ENCODE measurements around the gene GBA3. TPM values are rescaled to one million over a fixed set of nuclear protein-coding genes. Genes with fewer than 3 reads are reported as not detected.

The GBA3 gene
- polyA plus RNA-seq, 1 experiment, result not detected

DNA sequence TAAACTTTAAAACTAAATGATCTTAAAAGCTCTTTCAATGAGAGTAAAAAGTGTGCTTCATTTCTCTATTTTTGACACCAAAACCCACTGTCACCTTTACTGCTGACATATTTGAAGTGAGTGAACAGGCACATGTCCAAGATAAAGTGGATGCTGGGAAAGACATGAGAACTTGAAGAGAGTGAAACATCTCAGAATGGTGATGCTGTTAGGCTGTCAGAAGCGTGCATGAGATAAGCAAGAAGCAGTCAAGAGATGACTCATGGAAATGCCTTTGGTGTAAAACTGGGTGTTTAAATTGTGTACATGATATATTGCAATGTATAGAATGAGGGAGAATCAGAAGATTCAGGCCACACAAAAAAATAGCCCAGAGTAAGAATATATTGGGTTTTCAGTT is 21.8 kb upstream of the GBA3 start:
- ChIA-PET CTCF (interaction anchor here (0.5 to 1.0 kb wide), 2 partner anchors 9 to 880 kb away, joined by 3 read pairs; no protein-coding TSS in a partner anchor), POLR2A (no interaction called here)
- TF ChIP-seq, protein P1, sequence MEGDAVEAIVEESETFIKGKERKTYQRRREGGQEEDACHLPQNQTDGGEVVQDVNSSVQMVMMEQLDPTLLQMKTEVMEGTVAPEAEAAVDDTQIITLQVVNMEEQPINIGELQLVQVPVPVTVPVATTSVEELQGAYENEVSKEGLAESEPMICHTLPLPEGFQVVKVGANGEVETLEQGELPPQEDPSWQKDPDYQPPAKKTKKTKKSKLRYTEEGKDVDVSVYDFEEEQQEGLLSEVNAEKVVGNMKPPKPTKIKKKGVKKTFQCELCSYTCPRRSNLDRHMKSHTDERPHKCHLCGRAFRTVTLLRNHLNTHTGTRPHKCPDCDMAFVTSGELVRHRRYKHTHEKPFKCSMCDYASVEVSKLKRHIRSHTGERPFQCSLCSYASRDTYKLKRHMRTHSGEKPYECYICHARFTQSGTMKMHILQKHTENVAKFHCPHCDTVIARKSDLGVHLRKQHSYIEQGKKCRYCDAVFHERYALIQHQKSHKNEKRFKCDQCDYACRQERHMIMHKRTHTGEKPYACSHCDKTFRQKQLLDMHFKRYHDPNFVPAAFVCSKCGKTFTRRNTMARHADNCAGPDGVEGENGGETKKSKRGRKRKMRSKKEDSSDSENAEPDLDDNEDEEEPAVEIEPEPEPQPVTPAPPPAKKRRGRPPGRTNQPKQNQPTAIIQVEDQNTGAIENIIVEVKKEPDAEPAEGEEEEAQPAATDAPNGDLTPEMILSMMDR (IDR thresholded peaks at IDR 0.05; ENCODE audit: insufficient read depth, low read depth, low read length), result no peak
- no peak overlapping the region for H3K4me3 ChIP-seq (ENCODE audit: low read depth, low read length)
- no peaks in the 10 kb centered on the region for H3K27me3 ChIP-seq (ENCODE audit: control insufficient read depth, insufficient read depth, low read length)
- DNase-seq (ENCODE audit: low read depth), result no peak
- H3K36me3 ChIP-seq (ENCODE audit: control insufficient read depth, insufficient read depth, low read length), result no peaks in the 10 kb centered on the region

DNA sequence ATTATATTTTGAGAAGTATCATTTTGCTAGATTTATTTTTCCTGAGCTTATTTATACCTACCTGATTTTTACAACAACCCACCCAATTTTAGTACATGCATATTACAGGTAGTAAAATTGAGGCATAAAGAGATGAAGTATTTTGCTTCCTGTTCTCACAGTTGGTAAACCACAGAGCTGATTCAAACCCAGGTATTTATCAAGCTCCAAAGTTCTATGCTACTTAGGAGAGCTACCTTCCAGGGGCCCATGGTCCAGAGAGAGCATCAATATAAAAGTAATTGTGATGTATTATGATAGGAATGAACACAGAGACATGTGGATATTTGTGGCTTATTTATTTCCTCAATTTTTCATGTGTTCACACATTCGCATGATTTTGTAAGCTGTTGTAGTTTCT is 20.2 kb upstream of the GBA3 start:
- H3K27me3 ChIP-seq (ENCODE audit: control insufficient read depth, insufficient read depth, low read length), result no peaks in the 10 kb centered on the region
- H3K4me3 ChIP-seq (ENCODE audit: low read depth, low read length), result no peak overlapping the region
- no peaks in the 10 kb centered on the region for H3K36me3 ChIP-seq (ENCODE audit: control insufficient read depth, insufficient read depth, low read length)
- ChIA-PET CTCF (interaction anchor here (0.7 kb wide), 1 partner anchor 161 kb away, joined by 3 read pairs; no protein-coding TSS in a partner anchor), POLR2A (interaction anchor here (0.6 kb wide), 1 partner anchor 188 kb away, joined by 3 read pairs; no protein-coding TSS in a partner anchor)
- TF ChIP-seq, protein P1 (IDR thresholded peaks at IDR 0.05; ENCODE audit: insufficient read depth, low read depth, low read length), result no peak
- DNase-seq (ENCODE audit: low read depth), result no peak

DNA sequence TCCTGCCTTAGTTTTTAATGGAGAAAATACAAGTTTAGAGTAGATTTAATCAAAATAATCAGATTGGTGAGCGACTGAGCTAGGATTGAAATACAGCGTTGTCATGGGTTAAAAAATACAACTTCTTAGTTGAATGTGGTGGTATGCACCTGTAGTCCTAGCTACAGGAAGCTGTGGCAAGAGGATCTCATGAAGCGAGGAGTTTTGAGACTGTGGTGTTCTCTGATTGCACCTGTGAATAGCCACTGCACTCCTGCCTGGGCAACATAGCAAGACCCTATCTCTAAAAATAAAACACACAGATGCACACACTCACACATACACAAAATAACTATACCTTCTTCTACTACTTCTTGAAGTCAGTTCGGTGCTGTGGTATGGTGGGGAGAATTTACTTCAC is 19.8 kb upstream of the GBA3 start:
- ChIA-PET POLR2A (interaction anchor here (0.6 kb wide), 1 partner anchor 188 kb away, joined by 3 read pairs; no protein-coding TSS in a partner anchor), CTCF (no interaction called here)
- no peak overlapping the region for H3K4me3 ChIP-seq (ENCODE audit: low read depth, low read length)
- TF ChIP-seq, protein P1 (IDR thresholded peaks at IDR 0.05; ENCODE audit: insufficient read depth, low read depth, low read length), result no peak
- no peak for DNase-seq (ENCODE audit: low read depth)
- H3K36me3 ChIP-seq (ENCODE audit: control insufficient read depth, insufficient read depth, low read length), result no peaks in the 10 kb centered on the region
- no peaks in the 10 kb centered on the region for H3K27me3 ChIP-seq (ENCODE audit: control insufficient read depth, insufficient read depth, low read length)

DNA sequence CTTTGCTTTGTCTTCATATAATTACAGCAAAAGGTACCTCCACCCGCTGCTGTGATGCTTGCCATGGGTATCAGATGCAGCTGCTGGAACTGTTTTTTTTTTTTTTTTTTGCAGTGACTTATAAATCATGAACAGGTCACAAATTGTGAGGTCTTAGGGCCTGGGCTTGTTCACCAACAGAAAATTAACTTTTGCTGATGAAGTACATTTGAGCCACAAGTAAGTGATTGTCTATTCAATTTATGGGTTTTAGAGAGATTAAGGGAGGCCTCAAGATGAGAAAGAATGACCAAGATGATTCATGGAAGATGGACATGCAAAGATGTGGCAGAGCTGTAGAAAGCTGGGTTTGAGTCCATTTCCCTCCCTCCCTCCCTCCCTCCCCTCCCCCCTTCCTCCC is 18.0 kb upstream of the GBA3 start:
- ChIA-PET POLR2A (no interaction called here), CTCF (no interaction called here)
- H3K4me3 ChIP-seq (ENCODE audit: low read depth, low read length), result no peak overlapping the region
- no peak for DNase-seq (ENCODE audit: low read depth)
- no peaks in the 10 kb centered on the region for H3K27me3 ChIP-seq (ENCODE audit: control insufficient read depth, insufficient read depth, low read length)
- H3K36me3 ChIP-seq (ENCODE audit: control insufficient read depth, insufficient read depth, low read length), result no peaks in the 10 kb centered on the region
- TF ChIP-seq, protein P1 (IDR thresholded peaks at IDR 0.05; ENCODE audit: insufficient read depth, low read depth, low read length), result no peak

DNA sequence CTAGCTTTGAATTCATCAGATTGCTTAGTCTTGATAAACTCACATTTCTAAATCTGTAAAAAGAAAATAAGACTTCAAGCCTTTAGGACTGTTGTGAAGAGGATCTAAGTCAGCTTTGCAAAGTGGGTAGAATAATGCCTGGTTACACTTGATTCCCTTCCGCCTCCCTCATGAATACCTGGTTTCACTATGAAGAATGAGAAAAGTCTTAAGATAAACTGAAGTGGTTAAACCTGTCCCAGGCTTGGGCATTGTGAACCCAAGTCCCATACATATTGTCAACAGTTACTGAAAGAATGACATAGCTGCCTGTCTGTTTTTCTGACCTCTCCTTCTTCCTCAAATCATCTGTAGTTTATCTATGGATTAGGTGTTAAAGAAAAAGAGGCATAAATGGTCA is 16.7 kb upstream of the GBA3 start:
- ChIA-PET POLR2A (no interaction called here), CTCF (no interaction called here)
- no peak for DNase-seq (ENCODE audit: low read depth)
- H3K36me3 ChIP-seq (ENCODE audit: control insufficient read depth, insufficient read depth, low read length), result no peaks in the 10 kb centered on the region
- H3K27me3 ChIP-seq (ENCODE audit: control insufficient read depth, insufficient read depth, low read length), result no peaks in the 10 kb centered on the region
- H3K4me3 ChIP-seq (ENCODE audit: low read depth, low read length), result no peak overlapping the region
- TF ChIP-seq, protein P1 (IDR thresholded peaks at IDR 0.05; ENCODE audit: insufficient read depth, low read depth, low read length), result no peak

Data from BJ (cell line).